Measurements from ENCODE around the gene CCDC107. TPM values are rescaled to one million over a fixed set of nuclear protein-coding genes. Genes with fewer than 3 reads are reported as not detected.

CCDC107 gene
- total RNA-seq, 2 experiments from 2014 or later: 34.8 to 36.8 TPM

GRCh38 chr9:35684921-35685320 lies 26.8 kb downstream of the CCDC107 start:
- POLR2A ChIA-PET: interaction anchor here (0.9 kb wide), 1 partner anchor 11 kb away, joined by 3 read pairs; no protein-coding TSS in a partner anchor
- Mint-ChIP-seq H3K27ac (no peak overlapping the region), H3K4me3 (no peak overlapping the region), H3K4me1 (ENCODE audit: low read depth) (peaks cover 19% of the 10 kb centered on the region), H3K9me3 (ENCODE audit: insufficient read depth) (no peaks in the 10 kb centered on the region), H3K36me3 (ENCODE audit: low read depth) (no peaks in the 10 kb centered on the region), H3K27me3 (ENCODE audit: low read depth) (no peaks in the 10 kb centered on the region)
- CTCF ChIA-PET: interaction anchor here (1.2 to 3.3 kb wide), 2 partner anchors 11 to 74 kb away, joined by 3 to 20 read pairs; no protein-coding TSS in a partner anchor
- DNase-seq: no peak
- no peak for ATAC-seq

GRCh38 chr9:35685506-35685905 lies 27.4 kb downstream of the CCDC107 start:
- CTCF ChIA-PET: interaction anchor here (1.1 to 3.3 kb wide), 4 partner anchors 10 to 82 kb away, joined by 3 to 20 read pairs (median 8); no protein-coding TSS in a partner anchor
- DNase-seq (no peak), ATAC-seq (no peak)
- POLR2A ChIA-PET: interaction anchor here (0.9 kb wide), 1 partner anchor 11 kb away, joined by 3 read pairs; no protein-coding TSS in a partner anchor
- Mint-ChIP-seq H3K36me3 (ENCODE audit: low read depth) (no peaks in the 10 kb centered on the region), H3K9me3 (ENCODE audit: insufficient read depth) (no peaks in the 10 kb centered on the region), H3K4me1 (ENCODE audit: low read depth) (peaks cover 20% of the 10 kb centered on the region), H3K4me3 (no peak overlapping the region), H3K27ac (no peak overlapping the region), H3K27me3 (ENCODE audit: low read depth) (no peaks in the 10 kb centered on the region)

GRCh38 chr9:35686222-35687203 lies 28.4 kb downstream of the CCDC107 start:
- H3K4me3 Mint-ChIP-seq: no peak overlapping the region
- H3K9me3 Mint-ChIP-seq (ENCODE audit: insufficient read depth): no peaks in the 10 kb centered on the region
- ATAC-seq (no peak), DNase-seq (no peak)
- H3K36me3 Mint-ChIP-seq (ENCODE audit: low read depth): no peaks in the 10 kb centered on the region
- ChIA-PET CTCF (interaction anchor here (0.7 to 2.2 kb wide), 6 partner anchors 9 to 83 kb away, joined by 3 to 22 read pairs (median 4); no protein-coding TSS in a partner anchor), POLR2A (no interaction called here)
- no peak overlapping the region for H3K27ac Mint-ChIP-seq
- H3K27me3 Mint-ChIP-seq (ENCODE audit: low read depth): no peaks in the 10 kb centered on the region
- peaks cover 29% of the 10 kb centered on the region for H3K4me1 Mint-ChIP-seq (ENCODE audit: low read depth)

GRCh38 chr9:35687306-35687705 lies 29.2 kb downstream of the CCDC107 start:
- DNase-seq (no peak), ATAC-seq (no peak)
- no peaks in the 10 kb centered on the region for H3K27me3 Mint-ChIP-seq (ENCODE audit: low read depth)
- no peaks in the 10 kb centered on the region for H3K36me3 Mint-ChIP-seq (ENCODE audit: low read depth)
- H3K27ac Mint-ChIP-seq: no peak overlapping the region
- ChIA-PET POLR2A (no interaction called here), CTCF (interaction anchor here (0.8 to 4.1 kb wide), 5 partner anchors 10 to 76 kb away, joined by 3 to 22 read pairs (median 9); no protein-coding TSS in a partner anchor)
- H3K4me1 Mint-ChIP-seq (ENCODE audit: low read depth): peaks cover 34% of the 10 kb centered on the region
- no peaks in the 10 kb centered on the region for H3K9me3 Mint-ChIP-seq (ENCODE audit: insufficient read depth)
- no peak overlapping the region for H3K4me3 Mint-ChIP-seq

GRCh38 chr9:35687972-35688557 lies 30.0 kb downstream of the CCDC107 start:
- no peaks in the 10 kb centered on the region for H3K27me3 Mint-ChIP-seq (ENCODE audit: low read depth)
- H3K4me3 Mint-ChIP-seq: no peak overlapping the region
- no peak for DNase-seq
- CTCF ChIA-PET: interaction anchor here (0.8 to 4.1 kb wide), 13 partner anchors 9 to 84 kb away, joined by 3 to 22 read pairs (median 3); partner anchors contain the start of genes CCDC107 and RMRP
- H3K36me3 Mint-ChIP-seq (ENCODE audit: low read depth): no peaks in the 10 kb centered on the region
- peaks cover 34% of the 10 kb centered on the region for H3K4me1 Mint-ChIP-seq (ENCODE audit: low read depth)
- no peak for ATAC-seq
- POLR2A ChIA-PET: interaction anchor here (0.7 kb wide), 1 partner anchor 30 kb away, joined by 3 read pairs; the partner anchor contains the start of genes CCDC107 and RMRP
- no peaks in the 10 kb centered on the region for H3K9me3 Mint-ChIP-seq (ENCODE audit: insufficient read depth)
- H3K27ac Mint-ChIP-seq: no peak overlapping the region

GRCh38 chr9:35688558-35689541 lies 30.8 kb downstream of the CCDC107 start:
- Mint-ChIP-seq H3K9me3 (ENCODE audit: insufficient read depth) (no peaks in the 10 kb centered on the region), H3K27me3 (ENCODE audit: low read depth) (no peaks in the 10 kb centered on the region), H3K4me3 (peak overlapping the region; percentile 39), H3K4me1 (ENCODE audit: low read depth) (peaks cover 34% of the 10 kb centered on the region), H3K36me3 (ENCODE audit: low read depth) (no peaks in the 10 kb centered on the region), H3K27ac (peak overlapping the region; percentile 55)
- POLR2A ChIA-PET: interaction anchor here (0.7 kb wide), 1 partner anchor 31 kb away, joined by 3 read pairs; the partner anchor contains the start of genes CCDC107 and RMRP
- DNase-seq (no peak), ATAC-seq (no peak)
- CTCF ChIA-PET: interaction anchor here (0.8 to 4.1 kb wide), 12 partner anchors 8 to 84 kb away, joined by 3 to 22 read pairs (median 4); partner anchors contain the start of genes CCDC107 and RMRP

- ATAC-seq (no peak), DNase-seq (no peak)
- ChIA-PET CTCF (interaction anchor here (1.9 to 4.1 kb wide), 4 partner anchors 29 to 78 kb away, joined by 4 to 11 read pairs (median 8); no protein-coding TSS in a partner anchor), POLR2A (interaction anchor here (0.9 to 1.4 kb wide), 2 partner anchors 25 to 39 kb away, joined by 3 read pairs; partner anchors contain the start of genes ARHGEF39 and SIT1)
- no peaks in the 10 kb centered on the region for H3K36me3 Mint-ChIP-seq (ENCODE audit: low read depth)
- H3K27me3 Mint-ChIP-seq (ENCODE audit: low read depth): no peaks in the 10 kb centered on the region
- H3K9me3 Mint-ChIP-seq (ENCODE audit: insufficient read depth): no peaks in the 10 kb centered on the region
- peaks cover 34% of the 10 kb centered on the region for H3K4me1 Mint-ChIP-seq (ENCODE audit: low read depth)
- peak within 1 kb of the TSS; percentile 67 for H3K27ac Mint-ChIP-seq
- peak within 1 kb of the TSS; percentile 77 for H3K4me3 Mint-ChIP-seq
These were observed 31.6 kb downstream of the CCDC107 start, which contains the start of gene TPM2 for GRCh38 chr9:35689542-35690293. TPM2 (minus strand) TSS chr9:35689925; CDS start chr9:35689817, 108 bp downstream.

GRCh38 chr9:35690294-35690613 lies 32.2 kb downstream of the CCDC107 start:
- Mint-ChIP-seq H3K36me3 (ENCODE audit: low read depth) (no peaks in the 10 kb centered on the region), H3K9me3 (ENCODE audit: insufficient read depth) (no peaks in the 10 kb centered on the region), H3K27ac (peak overlapping the region; percentile 61), H3K27me3 (ENCODE audit: low read depth) (no peaks in the 10 kb centered on the region), H3K4me1 (ENCODE audit: low read depth) (peaks cover 34% of the 10 kb centered on the region), H3K4me3 (peak overlapping the region; percentile 77)
- ATAC-seq: no peak
- ChIA-PET POLR2A (interaction anchor here (0.9 to 1.4 kb wide), 3 partner anchors 25 to 41 kb away, joined by 3 read pairs; partner anchors contain the start of genes ARHGEF39 and SIT1), CTCF (interaction anchor here (1.1 to 4.1 kb wide), 5 partner anchors 11 to 79 kb away, joined by 3 to 11 read pairs (median 6); no protein-coding TSS in a partner anchor)
- no peak for DNase-seq

GRCh38 chr9:35690614-35691333 lies 32.7 kb downstream of the CCDC107 start:
- ChIA-PET POLR2A (interaction anchor here (0.9 to 1.4 kb wide), 5 partner anchors 26 to 41 kb away, joined by 3 to 4 read pairs (median 3); partner anchors contain the start of genes ARHGEF39 and SIT1), CTCF (interaction anchor here (0.8 to 4.1 kb wide), 7 partner anchors 10 to 91 kb away, joined by 3 to 11 read pairs (median 6); no protein-coding TSS in a partner anchor)
- ATAC-seq: peak; percentile 63
- Mint-ChIP-seq H3K4me3 (peak overlapping the region; percentile 77), H3K27ac (peak overlapping the region; percentile 67), H3K36me3 (ENCODE audit: low read depth) (peaks cover 3% of the 10 kb centered on the region), H3K27me3 (ENCODE audit: low read depth) (no peaks in the 10 kb centered on the region), H3K9me3 (ENCODE audit: insufficient read depth) (no peaks in the 10 kb centered on the region), H3K4me1 (ENCODE audit: low read depth) (peaks cover 34% of the 10 kb centered on the region)
- DNase-seq: peak; percentile 39

Measured in activated CD8-positive, alpha-beta T cell treated with anti-CD3 and anti-CD28 coated beads, Interleukin-2, amount 10 ng/mL, durations not matched to agents 7 days and 5 days (primary cell).